Measurements from ENCODE around the gene GRAMD1B.

The GRAMD1B gene

DNA sequence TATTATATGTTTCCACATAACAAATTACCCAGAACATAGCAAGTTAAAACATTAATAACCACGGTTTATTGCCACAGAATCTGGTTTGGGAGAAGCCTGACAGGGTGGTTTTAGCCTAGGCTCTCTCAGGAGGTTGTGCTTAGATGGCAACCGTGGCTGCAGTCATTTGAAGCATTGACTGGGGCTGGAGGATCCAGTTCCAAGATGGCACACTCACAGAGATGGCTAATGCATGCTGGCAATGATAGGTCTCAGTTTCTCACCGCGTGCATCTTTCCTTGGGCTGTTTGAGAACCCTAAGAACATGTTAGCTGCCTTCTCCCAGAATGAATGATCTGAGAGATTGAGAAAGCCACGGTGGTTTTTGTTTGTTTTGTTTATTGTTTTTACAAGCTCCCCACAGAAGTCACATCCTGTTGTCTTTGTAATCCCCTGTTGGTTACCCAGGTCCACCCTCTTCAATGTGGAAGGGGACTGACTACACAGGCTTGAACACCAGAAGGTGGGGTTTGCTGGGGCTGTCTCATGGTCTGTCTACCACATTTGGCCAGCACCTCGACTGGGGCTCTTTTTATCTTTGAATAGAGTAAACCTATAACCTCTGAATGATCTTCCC lies 36.6 kb upstream of the GRAMD1B start:
- H3K27ac Mint-ChIP-seq = no peak overlapping the region
- no peaks in the 10 kb centered on the region for H3K27me3 Mint-ChIP-seq (ENCODE audit: low read depth, poor library complexity)
- peaks cover 5% of the 10 kb centered on the region for H3K4me1 Mint-ChIP-seq
- H3K36me3 Mint-ChIP-seq (ENCODE audit: low read depth) = no peaks in the 10 kb centered on the region
- H3K9me3 Mint-ChIP-seq = no peaks in the 10 kb centered on the region
- DNase-seq = no peak
- no peak for TF ChIP-seq CTCF (IDR thresholded peaks at IDR 0.05)
- H3K4me3 Mint-ChIP-seq = no peak overlapping the region

DNA sequence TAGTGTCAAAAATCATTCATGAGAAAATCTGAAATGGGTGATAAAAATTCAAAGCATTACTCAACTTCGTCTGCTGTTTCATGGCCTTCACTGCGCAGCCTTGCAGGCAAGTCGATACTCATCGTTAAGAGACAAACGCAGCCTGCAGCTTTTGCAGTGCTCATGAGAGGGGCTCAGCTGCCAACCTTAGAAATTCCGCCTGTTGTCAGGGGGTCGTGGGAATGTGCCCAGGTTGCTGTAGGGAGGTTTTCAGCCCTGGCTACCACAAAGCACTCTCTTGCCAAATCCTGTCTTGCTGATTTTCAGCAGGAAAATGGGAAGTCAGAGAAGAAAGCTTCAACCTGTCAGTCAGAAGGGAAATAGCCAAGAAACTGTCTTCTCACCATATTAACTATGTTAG lies 25.4 kb upstream of the GRAMD1B start:
- H3K36me3 Mint-ChIP-seq (ENCODE audit: low read depth) = no peaks in the 10 kb centered on the region
- TF ChIP-seq CTCF (IDR thresholded peaks at IDR 0.05) = no peak
- peaks cover 23% of the 10 kb centered on the region for H3K27me3 Mint-ChIP-seq (ENCODE audit: low read depth, poor library complexity)
- no peak overlapping the region for H3K4me3 Mint-ChIP-seq
- DNase-seq = no peak
- no peaks in the 10 kb centered on the region for H3K9me3 Mint-ChIP-seq
- H3K4me1 Mint-ChIP-seq = peaks cover 41% of the 10 kb centered on the region
- no peak overlapping the region for H3K27ac Mint-ChIP-seq

- peaks cover 41% of the 10 kb centered on the region for H3K4me1 Mint-ChIP-seq
- no peaks in the 10 kb centered on the region for H3K9me3 Mint-ChIP-seq
- no peak overlapping the region for H3K27ac Mint-ChIP-seq
- H3K27me3 Mint-ChIP-seq (ENCODE audit: low read depth, poor library complexity) = peaks cover 24% of the 10 kb centered on the region
- DNase-seq = no peak
- TF ChIP-seq CTCF (IDR thresholded peaks at IDR 0.05) = no peak
- H3K4me3 Mint-ChIP-seq = no peak overlapping the region
- no peaks in the 10 kb centered on the region for H3K36me3 Mint-ChIP-seq (ENCODE audit: low read depth)
Measured at GRCh38 chr11:123405123-123405592, 24.9 kb upstream of the GRAMD1B start.

- Mint-ChIP-seq H3K9me3 (no peaks in the 10 kb centered on the region), H3K27me3 (ENCODE audit: low read depth, poor library complexity) (peaks cover 28% of the 10 kb centered on the region), H3K4me3 (no peak overlapping the region), H3K36me3 (ENCODE audit: low read depth) (no peaks in the 10 kb centered on the region), H3K4me1 (peaks cover 41% of the 10 kb centered on the region), H3K27ac (no peak overlapping the region)
- TF ChIP-seq CTCF (IDR thresholded peaks at IDR 0.05) = no peak
- DNase-seq = no peak
Measured at GRCh38 chr11:123406441-123407129, 23.5 kb upstream of the GRAMD1B start.

GRCh38 chr11:123407130-123407995 lies 22.7 kb upstream of the GRAMD1B start:
- Mint-ChIP-seq H3K4me1 (peaks cover 41% of the 10 kb centered on the region), H3K27me3 (ENCODE audit: low read depth, poor library complexity) (peaks cover 28% of the 10 kb centered on the region), H3K27ac (no peak overlapping the region), H3K9me3 (no peaks in the 10 kb centered on the region), H3K36me3 (ENCODE audit: low read depth) (no peaks in the 10 kb centered on the region), H3K4me3 (no peak overlapping the region)
- peak; percentile 62 for DNase-seq
- peak; percentile 61 for TF ChIP-seq CTCF (IDR thresholded peaks at IDR 0.05)
